Cerebellar cortex (tissue), 1 donor: ENCODE data around the gene C1orf159.

Source experiments
- DNase-seq: peaks from one replicate; pipeline ENCODE4 v3.0.0-alpha.2; 2015; ENCODE audit warnings: low spot score

The C1orf159 gene

DNA sequence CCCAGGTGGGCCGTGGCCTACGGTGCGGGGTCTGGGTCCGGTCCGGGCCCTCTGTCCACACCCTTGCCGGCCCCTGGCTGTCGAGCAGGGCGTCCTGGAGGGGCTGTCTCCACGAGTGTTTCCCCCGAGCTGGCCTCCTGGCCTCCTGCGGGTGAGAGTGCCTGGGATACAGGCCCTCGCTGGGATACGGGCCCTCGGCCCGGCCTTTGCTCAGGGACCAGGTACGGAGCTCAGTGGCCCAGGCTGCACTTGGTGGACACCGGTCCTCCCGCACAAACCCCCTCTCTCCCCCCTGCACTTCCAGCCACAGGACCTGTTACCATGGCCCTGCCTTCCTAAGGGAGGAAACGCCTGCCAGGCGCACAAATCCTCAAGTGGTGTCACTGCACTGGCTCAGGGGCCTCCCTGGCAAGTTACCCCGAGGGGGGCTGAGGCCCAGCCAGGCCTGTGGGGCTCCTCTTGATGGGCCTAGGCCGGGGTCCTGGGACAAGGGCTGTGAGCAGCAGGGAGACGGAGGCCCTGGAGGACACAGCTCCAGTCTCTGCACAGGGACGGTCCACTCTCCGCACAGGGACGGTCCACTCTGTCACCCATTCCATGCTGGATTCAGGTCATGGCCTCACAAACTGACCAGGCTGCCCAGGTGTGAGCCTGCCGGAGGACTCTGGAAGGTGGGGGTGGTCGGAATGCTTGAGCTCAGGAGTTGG, 23.6 kb downstream of the C1orf159 start:
- no peak for DNase-seq

DNA sequence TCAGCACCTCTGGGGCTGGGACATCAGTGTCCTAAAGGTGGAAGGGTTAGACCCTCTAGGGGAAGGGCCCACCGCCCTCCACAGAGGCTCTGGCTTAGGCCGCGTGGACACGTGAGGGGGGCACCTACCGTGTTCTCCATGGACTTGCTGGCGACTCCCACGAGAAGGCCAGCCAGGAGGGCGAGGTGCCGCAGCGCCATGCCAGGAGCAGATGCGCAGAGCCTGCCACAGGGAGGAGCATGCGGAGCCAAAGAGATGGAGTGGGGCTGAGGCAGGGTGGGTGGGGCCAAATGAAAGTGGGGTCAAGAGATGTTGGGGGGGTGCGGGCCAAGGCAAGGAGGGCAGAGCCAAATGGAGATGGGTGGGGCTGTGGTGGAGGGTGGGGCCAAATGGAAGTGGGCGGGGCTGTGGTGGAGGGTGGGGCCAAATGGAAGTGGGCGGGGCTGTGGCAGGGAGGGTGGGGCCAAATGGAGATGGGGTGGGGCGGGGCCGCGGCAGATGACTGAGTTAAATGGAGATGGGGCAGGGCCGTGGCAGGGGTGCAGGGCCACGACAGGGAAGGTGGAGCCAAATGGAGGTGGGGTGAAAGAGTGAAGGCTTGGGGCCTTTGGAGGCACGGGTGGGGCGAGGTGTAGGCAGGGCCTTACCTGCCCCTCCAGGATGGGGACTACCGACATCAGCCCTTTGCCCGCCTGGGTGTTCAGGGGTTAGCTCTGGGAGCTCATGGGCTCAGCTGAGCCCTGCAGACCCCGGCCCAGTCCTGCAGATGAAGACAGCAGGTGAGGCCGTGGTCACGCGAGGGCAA, 24.3 kb downstream of the C1orf159 start:
- DNase-seq: no peak

DNA sequence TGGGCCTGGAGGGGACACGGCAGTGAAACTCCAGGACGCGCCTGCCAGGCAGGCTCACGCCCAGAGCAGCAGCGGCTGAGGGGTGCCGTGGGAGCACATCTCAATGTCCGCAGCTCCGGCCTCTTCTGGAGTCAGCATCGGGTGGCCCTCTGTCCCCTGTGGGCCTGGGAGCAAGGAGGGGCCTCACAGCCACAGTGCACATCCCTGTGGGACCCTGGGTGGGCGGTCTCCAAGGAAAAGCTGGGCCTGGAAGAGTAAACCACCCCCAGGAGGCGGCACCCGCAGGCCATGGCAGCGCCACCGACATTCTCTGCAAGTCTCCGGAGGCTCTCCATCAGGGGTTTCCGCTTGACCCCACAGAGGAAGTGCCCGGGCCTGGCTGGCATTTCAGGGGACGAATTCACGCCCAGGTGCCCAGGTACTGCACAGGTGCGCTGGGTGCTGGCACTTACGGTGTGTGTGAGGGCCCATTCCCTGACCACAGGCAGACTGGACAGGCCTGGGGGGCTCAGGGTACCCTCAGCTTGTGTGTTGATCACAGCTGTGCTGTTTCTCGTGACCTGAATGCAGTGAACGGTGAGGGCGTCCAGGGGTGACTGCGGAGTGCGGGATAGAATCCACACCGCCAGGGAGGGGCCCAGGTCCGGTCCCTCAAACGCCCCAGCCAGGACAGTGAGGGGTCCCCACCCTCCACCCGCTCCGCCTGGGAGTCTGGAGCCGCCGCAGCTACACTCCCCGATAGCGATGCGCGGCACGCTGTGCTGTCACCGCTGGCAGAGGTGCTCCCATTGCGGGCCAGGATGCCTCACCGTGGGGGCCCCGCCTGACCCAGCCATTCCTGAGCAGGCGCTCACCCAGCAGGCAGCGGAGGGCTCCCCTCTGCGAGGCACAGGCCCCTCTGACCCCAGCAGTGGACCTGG, 25.2 kb downstream of the C1orf159 start:
- DNase-seq: no peak

DNA sequence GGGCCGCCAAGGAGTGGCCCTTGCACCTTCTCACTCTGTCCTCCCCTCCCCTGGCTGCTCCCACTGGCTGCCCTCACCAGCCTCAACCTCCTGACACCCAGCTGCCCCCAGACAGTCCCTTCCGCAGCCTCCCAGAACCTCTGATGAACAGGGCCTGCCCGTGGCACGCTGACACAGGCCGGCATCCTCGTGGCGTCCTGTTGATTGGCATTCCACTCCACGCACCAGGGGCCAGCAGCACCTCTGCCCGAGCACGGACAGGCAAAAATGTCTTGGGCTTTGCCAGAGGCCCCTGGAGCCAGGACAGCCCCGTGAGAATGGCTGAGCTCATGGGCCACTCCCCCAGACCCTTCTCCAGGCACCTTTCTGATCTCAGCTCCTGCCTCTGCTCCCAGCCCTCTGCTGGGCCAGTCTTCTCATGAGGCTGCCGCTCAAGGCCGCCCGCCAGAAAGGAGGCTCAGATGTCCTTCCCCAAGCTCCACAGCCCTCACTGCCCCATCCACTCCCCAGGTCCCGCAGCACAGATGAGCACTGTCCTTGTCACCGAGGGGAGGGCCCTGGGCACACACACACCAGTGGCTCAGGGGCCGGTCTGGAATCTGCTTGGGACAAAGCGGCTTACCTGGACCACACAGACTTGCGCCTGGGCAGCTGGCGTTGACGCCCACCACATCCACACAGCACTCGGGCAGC, 26.0 kb downstream of the C1orf159 start:
- DNase-seq: no peak

DNA sequence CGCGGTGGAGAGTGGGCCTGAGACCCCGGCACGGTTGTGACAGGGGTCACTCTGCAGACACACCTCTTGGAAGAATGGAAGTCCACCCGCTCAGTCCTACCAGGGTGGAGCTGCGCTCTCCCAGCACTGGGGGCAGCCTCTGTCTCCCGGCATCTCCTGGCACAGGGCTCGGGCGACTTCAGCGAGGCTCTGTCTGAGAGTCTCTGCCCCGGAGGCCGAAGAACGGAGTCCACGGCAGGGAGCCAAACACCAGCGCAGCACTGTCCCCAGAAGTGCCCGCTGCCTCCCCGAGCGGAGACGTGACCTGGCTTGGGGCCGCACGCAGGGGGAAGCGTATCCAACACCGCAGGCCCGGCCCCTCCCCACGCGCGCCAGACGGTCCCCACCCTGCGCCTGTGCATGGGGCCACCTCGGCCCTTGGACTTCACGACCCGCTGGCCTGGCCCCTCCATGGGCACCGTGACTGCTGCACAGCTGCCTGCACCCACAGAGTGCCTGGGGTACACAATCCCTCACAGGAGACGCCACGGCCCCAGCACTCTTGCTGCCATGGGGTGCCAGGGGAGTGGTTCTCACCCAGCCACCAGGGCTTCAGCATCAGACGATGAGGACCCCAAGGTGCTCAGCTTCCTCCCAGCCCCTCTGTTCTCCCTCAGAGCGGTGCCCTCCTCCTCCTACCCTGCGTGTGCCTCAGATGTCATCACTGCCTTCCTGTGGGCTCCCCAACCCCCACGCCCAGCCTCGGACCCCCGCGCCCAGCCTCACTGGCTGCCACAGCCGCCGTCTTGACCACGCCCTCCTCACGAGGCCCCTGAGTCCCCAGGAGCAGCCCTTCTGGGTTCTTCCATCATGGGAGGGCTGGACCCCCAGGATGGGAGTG, 26.8 kb downstream of the C1orf159 start:
- no peak for DNase-seq

DNA sequence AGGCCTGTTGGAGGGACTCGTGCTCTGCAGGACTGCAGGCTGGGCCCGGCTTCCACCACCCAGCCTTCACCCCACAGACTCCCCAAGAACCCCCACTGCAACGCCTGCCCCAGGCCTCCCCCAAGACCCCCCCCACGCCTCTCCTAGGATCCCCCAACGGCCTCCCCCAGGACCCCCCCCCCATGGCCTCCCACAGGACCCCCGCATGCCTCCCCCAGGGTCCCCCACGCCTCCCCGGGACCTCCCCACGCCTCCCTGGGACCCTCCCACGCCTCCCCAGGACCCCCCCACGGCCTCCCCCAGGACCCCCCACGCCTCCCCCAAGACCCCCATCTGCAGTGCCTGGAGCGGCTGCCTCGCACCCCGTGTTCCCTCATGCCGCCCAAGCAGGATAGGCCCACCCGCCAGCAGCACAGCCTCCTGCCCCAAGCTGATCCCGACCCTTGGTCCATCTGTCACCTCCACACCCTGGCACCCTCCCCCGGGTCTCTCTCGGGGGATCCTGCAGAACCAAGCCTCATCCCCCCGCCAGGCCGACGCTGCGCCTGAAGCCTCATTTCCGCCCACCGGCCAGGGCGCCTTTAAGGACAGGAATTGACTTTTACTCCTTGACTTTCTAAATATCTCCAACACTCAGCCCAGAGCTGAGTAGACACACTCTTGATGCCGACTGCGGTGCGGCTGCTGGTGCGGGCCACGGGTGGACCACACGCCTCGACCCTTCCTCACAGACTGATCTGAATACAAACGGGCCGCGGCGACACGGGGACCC, 27.7 kb downstream of the C1orf159 start:
- no peak for DNase-seq

DNA sequence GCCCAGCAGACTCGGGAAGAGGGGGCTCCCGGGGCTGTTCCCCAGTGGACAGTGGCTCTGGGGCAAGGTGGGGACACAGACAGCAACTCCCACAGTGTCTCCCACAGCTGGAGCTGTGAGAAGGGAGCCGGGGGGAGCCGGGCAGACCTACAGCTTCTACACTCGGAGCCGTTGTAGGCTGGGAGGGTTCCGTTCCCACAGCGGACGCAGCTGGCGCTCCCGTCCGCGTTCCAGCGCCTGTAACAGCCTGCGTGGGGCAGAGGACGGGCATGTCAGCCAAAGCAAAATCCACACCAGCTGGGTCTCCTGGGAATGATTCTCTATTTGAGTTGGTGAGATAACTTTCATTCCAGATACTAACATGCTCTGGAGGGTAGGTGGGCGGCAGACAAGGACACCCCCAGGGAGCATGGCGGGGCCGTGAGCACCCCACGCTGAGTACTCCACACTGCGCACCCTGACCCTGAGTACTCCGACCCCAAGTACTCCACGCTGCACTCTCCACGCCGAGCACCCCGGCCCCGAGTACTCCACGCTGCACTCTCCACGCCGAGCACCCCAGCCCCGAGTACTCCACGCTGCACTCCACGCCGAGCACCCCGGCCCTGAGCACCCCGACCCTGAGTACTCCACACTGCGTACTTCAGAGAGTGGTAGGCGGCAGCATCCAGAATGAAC, 28.4 kb downstream of the C1orf159 start:
- no peak for DNase-seq

DNA sequence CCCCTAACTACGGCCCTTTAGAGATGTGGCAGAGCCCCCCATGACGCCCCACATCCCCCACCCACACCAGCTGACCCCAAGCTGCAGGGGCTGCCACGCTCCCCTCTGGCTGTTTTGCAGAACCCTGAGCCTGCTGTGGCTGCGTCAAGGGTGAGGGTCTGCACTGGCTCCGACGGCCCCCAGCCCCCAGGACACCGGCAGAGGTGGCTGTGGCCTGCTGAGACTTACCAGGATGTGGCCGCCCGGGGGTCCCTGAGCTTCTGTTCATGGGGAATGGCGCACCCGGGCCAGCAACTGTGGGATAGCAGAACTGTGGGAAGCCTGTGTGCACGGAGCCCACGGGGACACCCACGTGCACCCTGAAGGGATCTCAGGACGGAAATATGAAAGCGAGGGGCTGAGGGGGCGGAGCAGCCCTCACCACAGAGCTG, 29.0 kb downstream of the C1orf159 start:
- DNase-seq: no peak

DNA sequence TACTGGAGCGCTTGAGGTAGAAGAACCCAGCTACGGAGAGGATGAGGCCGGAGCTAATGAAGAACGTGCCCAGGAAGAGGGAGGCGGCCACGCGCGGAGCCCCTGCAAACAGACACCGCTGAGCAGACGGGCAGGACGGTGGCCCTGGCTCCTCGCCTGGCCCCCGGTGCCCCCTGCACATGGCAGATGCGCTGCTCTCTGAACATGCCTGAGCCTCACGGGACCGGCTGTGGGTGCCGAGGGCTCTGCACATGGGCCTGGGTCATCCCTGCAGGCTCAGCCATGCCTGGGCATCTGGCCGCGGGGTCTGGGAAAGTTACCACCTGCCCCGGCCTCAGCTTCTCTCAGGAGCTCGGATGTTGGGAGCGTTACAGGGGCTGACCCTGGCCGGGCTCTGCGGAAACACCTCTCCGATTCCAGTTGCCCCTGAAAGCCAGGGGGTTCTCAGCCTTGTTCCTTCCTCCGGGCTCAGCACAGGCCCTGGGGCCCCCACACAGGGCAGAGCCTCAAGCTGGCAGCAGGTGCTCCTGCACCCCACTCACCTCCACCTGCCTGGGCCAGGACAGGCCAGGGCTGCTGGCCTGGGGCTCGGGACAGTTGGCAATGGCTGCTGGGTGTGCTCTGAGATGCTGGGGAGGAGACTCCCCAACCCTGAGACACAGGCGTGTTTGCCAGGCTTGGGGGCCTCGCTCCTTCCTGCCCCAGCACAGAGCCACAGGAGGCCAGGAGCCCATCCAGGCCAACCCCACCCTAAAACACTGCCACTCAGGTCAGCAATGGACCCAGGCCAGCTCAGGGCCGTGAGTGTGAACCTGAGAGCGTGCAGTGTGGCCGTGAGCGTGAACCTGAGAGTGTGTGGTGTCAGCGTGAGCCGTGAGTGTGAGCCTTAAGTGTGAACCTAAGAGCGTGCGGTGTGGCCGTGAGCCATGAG, 29.7 kb downstream of the C1orf159 start:
- DNase-seq: no peak

DNA sequence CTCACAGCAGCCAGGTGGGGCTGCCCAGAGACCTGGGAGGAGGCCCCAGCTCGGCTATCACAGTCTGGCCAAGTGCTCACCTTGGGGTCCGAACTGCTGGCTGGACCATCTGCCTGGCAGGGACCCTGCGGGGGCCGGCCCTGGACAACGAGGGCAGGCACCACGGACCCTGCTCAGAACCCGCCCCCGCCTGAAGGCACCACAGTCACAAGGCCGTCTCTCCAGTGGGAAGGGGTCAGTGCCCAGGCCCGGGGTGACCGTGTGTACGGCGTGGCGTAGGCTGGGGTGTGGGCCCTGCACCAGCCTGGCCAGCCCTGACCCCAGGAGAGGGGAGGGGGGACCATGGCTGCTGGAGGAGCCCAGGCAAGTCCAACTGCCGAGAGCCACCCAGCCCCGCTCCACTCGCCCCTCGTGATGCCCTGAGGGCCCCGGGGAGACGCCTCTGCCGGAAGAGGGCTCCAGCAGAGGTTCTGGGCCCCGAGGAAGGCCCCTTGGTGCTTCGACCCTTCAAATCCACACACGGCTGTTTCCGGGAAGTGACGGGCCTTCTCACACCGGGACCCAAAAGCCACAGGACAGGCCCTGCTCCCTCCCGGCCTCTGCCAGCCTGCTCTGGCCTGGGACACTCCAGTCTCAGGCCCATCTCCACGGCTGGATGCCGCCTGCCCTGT, 30.6 kb downstream of the C1orf159 start:
- no peak for DNase-seq

DNA sequence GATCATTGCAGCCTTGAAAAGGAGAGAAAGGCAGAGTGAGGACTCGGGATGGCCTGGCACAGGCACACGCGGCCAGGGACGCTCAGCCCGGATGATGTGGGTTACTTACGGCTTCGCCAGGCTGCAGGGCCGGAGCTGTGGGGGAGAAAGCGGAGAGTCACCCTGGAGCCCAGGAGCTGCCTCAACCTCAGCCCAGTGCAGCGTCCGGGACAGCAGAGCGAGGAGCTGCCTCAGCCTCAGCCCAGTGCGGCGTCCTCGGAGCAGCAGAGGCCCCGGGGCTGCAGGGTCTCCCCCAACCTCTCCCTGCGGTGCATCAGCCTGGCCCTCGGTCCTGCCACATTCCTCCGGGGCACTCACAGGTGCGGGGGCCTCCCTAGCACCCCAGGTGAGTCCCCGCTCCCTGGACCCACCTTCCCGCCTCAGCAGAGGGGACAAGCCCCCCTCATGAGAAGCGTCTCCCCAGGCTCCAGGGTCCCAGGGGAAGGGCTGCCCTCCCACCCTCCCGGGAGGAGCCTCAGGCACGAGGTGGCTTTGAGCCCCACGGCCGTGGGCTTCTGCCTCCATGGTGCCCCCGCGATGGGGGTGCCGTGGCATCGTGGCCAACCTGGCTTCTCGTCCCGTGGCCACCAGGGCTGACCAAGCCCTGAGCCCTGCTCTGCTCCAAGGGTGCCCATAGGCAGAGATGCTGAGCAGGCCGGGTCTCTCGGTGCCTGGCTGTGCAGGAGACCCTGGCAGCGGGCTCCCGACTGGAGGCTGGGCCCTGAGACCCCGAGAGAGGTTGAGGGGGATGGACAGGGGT, 31.3 kb downstream of the C1orf159 start:
- DNase-seq: no peak

DNA sequence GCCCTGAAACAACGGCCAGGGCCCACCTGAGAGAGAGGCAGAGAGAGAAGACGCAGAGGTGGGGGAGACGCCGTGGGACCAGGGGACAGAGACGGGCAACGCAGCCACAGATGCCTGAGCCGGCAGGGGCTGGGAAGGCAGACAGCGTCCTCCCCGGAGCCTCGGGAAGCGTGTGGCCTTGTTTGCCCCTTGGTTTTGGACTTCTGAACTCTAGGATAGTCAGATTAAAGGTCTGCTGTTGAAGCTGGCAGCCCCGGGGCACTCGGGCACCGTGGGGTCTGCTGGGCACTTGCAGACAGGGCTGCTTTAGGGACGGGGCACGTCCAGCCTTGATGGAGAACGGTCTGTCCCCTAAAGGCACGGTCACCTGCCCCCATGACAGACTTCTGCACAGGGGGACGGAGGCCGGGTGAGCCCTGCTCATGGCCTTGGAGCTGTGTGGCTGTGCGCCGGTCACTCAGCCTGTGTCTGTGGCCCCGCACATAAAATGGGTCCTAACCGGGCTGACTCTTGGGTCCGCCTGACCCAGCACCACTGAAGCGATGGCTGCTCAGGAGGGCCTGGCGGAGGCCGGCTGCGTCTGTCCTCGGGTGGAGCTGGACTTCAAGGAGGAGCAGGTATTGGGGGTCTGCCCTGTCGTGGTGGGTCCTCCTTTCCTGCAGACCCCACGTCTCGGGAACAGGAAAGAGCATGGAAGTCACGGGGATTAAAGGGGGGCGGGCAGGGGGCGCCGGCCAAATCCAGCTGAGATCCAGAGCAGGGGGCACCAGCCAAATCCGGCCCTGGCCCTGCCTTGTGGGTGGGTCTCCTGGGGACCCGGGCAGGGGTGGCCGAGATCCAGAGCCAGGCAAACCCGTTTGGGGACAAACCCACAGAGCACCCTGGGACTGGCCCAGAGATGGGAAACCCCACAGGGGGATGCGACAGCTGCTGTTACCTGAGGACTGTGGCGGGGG, 32.2 kb downstream of the C1orf159 start:
- no peak for DNase-seq

DNA sequence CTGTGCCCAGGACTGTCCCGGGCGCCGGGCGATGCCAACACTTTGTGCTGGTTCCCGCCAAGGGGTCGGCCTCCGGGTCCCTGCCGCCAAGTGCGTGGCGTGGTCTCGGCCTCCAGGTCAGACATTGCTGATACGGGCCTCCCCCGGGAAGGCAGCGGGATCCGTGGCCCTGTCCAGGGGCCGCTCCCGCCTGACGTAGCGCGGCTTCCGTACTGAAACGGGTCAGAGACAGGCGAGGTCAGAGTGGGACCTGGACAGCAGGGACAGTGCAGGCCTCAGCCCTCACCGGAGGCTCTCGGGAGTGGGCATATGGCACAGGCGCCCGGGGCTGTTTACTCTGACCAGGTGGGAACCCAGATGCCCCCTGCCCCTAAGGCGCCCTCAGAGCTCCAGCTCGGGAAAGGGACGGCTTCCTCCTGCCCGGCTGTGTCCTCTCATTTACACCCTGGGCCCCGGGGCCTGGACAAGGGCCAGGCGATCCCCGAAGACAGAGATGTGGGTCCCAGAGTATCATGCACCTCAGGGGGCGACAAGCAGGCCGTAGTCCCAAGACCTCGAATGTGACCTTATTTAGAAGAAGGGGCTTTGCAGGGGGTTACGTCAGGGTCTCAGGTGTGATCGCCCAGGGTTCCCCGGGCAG, 33.0 kb downstream of the C1orf159 start:
- no peak for DNase-seq

DNA sequence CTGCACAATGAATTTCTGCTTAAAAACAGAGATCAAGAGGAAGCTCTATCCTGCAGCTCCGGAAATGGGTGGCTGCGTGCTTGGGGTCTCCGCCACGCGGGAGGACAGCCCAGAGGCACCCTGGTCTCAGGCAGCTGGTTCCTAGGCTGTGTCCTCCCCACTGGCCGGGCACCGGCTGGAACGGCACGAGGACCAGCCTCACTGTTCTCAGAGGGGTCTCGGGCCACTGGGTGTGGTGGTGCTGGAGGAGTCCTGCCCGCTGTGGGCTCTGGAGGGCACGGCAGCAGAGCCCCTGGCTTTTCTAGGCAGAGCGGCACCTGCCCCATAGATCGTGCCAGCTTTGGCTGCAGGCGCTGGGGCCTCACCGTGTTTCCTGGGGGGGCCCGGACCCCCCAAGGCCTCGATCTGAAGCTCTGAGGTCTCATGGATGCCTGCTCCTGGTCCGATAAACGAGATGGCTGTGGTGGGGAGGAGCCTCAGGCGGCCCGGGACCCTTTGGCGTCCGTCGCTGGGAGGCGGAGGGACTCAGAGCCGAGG, 33.6 kb downstream of the C1orf159 start:
- DNase-seq: no peak
